ENCODE measurements around the gene CFAP54. TPM values are rescaled to one million over a fixed set of nuclear protein-coding genes. Genes with fewer than 3 reads are reported as not detected.

CFAP54 gene
- polyA plus RNA-seq, 4 donors, result 0.10 to 0.31 TPM; not detected in 2

DNA sequence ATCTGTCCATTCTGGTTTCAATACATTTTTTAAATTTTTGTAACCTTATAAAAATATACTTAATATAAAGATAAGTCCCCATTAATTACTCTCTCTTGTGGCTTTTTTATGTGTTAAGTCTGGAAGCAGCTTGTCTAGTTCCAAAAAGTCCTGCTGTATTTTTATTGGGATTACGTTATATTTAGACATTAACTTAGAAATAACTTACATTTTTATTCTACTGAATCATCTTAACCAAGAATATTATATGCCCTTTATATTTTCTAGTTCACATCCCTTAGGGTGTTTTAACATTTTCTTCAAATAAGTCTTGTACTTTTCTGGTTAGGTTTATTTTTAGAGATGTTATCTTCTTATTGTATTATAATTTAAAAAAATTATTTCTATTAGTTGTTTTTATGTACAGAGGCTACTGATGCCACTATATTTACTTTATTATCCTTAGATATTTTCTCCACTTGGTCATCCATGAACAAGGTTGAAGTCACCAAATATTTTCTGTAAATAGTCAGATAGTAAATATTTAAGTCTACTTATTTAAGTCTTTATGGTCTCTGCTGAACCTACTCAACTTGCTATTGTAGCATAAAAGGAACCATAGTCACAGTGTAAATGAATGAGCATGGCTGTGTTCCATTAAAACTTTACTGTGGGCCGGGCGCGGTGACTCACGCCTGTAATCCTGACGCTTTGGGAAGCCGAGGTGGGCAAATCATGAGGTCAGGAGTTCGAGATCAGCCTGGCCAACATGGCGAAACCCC is 285.3 kb downstream of the CFAP54 start:
- no peak for FAIRE-seq
- no peaks in the 10 kb centered on the region for H3K9me3 ChIP-seq (ENCODE audit: control insufficient read depth in 2 of 2, insufficient read depth in 1 of 2, low read depth in 1 of 2, low read length in 1 of 2)
- no peak for DNase-seq
- H3K4me3 ChIP-seq (ENCODE audit: low read depth in 1 of 3, low read length in 3 of 3), result no peak overlapping the region
- H3K27ac ChIP-seq (ENCODE audit: low read depth in 1 of 3, low read length in 2 of 3), result no peak overlapping the region
- H3K27me3 ChIP-seq (ENCODE audit: control insufficient read depth in 3 of 3, insufficient read depth in 3 of 3, low read length in 3 of 3), result no peaks in the 10 kb centered on the region
- WGBS, 3 donors, result 85 to 93% (median 91%) methylated on average over 9 of the region's 9 CpGs
- no peaks in the 10 kb centered on the region for H3K4me1 ChIP-seq (ENCODE audit: control insufficient read depth in 3 of 3, insufficient read depth in 2 of 3, low read depth in 1 of 3, low read length in 2 of 3)
- no peaks in the 10 kb centered on the region for H3K36me3 ChIP-seq (ENCODE audit: control insufficient read depth in 3 of 3, insufficient read depth in 2 of 3, low read depth in 1 of 3, low read length in 3 of 3)

DNA sequence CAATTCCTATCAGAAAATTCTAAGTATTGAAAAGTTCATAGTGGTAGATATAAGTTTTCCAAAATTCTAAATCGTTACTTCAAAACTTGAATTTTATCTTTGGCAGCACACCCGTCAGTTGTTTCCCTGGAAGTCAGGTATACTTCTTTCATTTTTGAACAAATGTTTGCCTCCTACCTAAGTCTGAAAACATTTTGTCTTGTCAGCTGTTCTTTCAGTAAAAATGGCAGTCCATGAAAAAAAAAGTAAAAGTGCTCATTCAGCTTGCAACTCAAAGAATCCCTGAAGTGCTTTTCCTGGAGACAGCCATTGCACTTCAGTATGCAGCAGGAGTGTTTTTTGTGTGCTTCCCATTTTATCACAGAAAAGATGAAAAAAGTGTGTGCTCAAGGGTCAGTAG is 287.5 kb downstream of the CFAP54 start:
- Histone ChIP-seq H3K36me3 (ENCODE audit: control insufficient read depth in 3 of 3, insufficient read depth in 2 of 3, low read depth in 1 of 3, low read length in 3 of 3) (no peaks in the 10 kb centered on the region), H3K27ac (ENCODE audit: low read depth in 1 of 3, low read length in 2 of 3) (no peak overlapping the region), H3K4me1 (ENCODE audit: control insufficient read depth in 3 of 3, insufficient read depth in 2 of 3, low read depth in 1 of 3, low read length in 2 of 3) (no peaks in the 10 kb centered on the region), H3K4me3 (ENCODE audit: low read depth in 1 of 3, low read length in 3 of 3) (no peak overlapping the region), H3K27me3 (ENCODE audit: control insufficient read depth in 3 of 3, insufficient read depth in 3 of 3, low read length in 3 of 3) (no peaks in the 10 kb centered on the region), H3K9me3 (ENCODE audit: control insufficient read depth in 2 of 2, insufficient read depth in 1 of 2, low read depth in 1 of 2, low read length in 1 of 2) (no peaks in the 10 kb centered on the region)
- DNase-seq (no peak), FAIRE-seq (no peak)
- 78 to 87% (median 78%) methylated on average over 2 of the region's 2 CpGs for WGBS, 3 donors

DNA sequence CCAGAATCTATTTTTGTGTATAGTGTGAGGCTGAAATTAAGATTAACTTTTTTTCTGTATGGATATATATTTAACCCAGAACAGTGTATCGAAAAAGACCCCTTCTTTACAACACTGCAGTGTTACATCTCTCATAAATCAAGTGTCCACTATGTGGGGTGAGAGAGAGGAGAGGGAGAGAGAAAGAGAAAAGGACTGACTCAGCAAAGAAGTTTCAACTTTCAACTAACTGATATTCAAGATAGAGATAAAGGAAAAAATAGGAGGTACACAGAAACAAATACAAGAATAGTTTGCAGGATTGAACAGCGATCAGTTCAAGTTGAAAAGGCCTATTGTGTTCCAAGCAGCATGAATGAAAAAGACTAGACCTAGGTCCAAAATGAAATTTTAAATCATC is 291.0 kb downstream of the CFAP54 start:
- Histone ChIP-seq H3K36me3 (ENCODE audit: control insufficient read depth in 3 of 3, insufficient read depth in 2 of 3, low read depth in 1 of 3, low read length in 3 of 3) (no peaks in the 10 kb centered on the region), H3K4me1 (ENCODE audit: control insufficient read depth in 3 of 3, insufficient read depth in 2 of 3, low read depth in 1 of 3, low read length in 2 of 3) (no peaks in the 10 kb centered on the region), H3K27me3 (ENCODE audit: control insufficient read depth in 3 of 3, insufficient read depth in 3 of 3, low read length in 3 of 3) (no peaks in the 10 kb centered on the region), H3K9me3 (ENCODE audit: control insufficient read depth in 2 of 2, insufficient read depth in 1 of 2, low read depth in 1 of 2, low read length in 1 of 2) (no peaks in the 10 kb centered on the region), H3K27ac (ENCODE audit: low read depth in 1 of 3, low read length in 2 of 3) (no peak overlapping the region), H3K4me3 (ENCODE audit: low read depth in 1 of 3, low read length in 3 of 3) (no peak overlapping the region)
- WGBS, 3 donors, result 71 to 81% (median 73%) methylated on average over 2 of the region's 2 CpGs
- DNase-seq (no peak), FAIRE-seq (no peak)

DNA sequence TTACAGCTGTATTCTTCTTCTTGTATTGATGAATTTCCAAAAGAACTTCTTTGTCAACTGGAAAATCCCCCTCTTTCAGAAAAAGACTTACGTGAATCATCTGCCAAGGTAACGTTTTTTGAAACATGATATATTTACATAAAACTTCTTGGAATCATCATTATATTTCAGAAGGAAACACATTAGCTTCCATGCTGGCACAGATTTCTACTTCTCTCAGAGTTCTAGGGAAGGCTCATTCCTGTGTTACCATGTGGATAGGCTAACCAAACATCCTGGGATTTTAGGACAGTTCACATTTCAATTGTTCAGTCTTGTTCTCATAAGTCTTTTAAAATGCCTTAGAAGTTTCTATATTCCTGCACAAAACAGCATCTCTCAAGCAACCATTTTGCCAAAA is 297.4 kb downstream of the CFAP54 start:
- DNase-seq, result no peak
- no peaks in the 10 kb centered on the region for H3K36me3 ChIP-seq (ENCODE audit: control insufficient read depth in 3 of 3, insufficient read depth in 2 of 3, low read depth in 1 of 3, low read length in 3 of 3)
- no peak for FAIRE-seq
- no peaks in the 10 kb centered on the region for H3K4me1 ChIP-seq (ENCODE audit: control insufficient read depth in 3 of 3, insufficient read depth in 2 of 3, low read depth in 1 of 3, low read length in 2 of 3)
- 50 to 66% (median 58%) methylated on average over 2 of the region's 2 CpGs for WGBS, 3 donors
- no peak overlapping the region for H3K27ac ChIP-seq (ENCODE audit: low read depth in 1 of 3, low read length in 2 of 3)
- H3K4me3 ChIP-seq (ENCODE audit: low read depth in 1 of 3, low read length in 3 of 3), result no peak overlapping the region
- H3K9me3 ChIP-seq (ENCODE audit: control insufficient read depth in 2 of 2, insufficient read depth in 1 of 2, low read depth in 1 of 2, low read length in 1 of 2), result no peaks in the 10 kb centered on the region
- H3K27me3 ChIP-seq (ENCODE audit: control insufficient read depth in 3 of 3, insufficient read depth in 3 of 3, low read length in 3 of 3), result no peaks in the 10 kb centered on the region

DNA sequence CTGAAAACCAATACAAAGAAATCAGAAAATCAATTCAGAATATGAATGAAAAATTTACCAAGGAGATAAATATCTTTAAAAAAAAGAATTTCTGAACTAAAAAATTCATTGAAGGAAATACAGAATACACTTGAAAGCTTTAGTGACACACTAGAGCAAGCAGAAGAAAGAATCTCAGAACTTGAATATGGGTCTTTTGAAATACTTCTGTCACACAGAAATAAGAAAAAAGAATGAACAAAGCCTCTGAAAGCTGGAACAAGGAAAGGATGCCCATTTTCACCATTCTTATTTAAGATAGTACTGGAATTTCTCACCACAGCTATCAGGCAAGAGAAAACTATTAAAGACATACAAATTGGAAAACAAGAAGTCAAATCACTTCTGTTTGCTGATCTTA is 314.6 kb downstream of the CFAP54 start:
- FAIRE-seq, result no peak

DNA sequence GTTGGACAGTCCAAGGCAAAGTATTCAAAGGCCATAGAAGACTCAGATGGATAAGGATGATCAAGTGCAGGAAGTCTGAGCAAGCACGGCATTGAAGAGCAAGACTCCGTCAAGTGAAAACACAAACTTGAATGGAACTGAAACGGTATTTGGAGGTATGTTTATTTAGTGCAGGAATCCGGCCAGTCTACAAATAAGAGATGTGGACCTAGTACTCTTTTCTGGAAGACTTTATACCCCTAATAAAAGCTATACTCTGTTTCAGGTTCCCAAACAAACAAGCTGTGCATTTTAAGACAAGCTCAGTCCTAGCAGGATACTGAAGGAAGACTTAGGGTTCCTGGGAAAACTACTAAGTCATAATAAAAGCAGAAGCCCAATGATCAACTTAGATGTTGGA is 316.9 kb downstream of the CFAP54 start:
- no peak for FAIRE-seq
- 51 to 74% (median 58%) methylated on average over 4 of the region's 4 CpGs for WGBS, 3 donors

More for the DNA sequence above, 314.6 kb downstream of the CFAP54 start:
- Histone ChIP-seq H3K27ac (ENCODE audit: low read depth in 1 of 3, low read length in 2 of 3) (no peak overlapping the region), H3K36me3 (ENCODE audit: control insufficient read depth in 3 of 3, insufficient read depth in 2 of 3, low read depth in 1 of 3, low read length in 3 of 3) (no peaks in the 10 kb centered on the region), H3K4me3 (ENCODE audit: low read depth in 1 of 3, low read length in 3 of 3) (no peak overlapping the region), H3K27me3 (ENCODE audit: control insufficient read depth in 3 of 3, insufficient read depth in 3 of 3, low read length in 3 of 3) (no peaks in the 10 kb centered on the region), H3K4me1 (ENCODE audit: control insufficient read depth in 3 of 3, insufficient read depth in 2 of 3, low read depth in 1 of 3, low read length in 2 of 3) (no peaks in the 10 kb centered on the region), H3K9me3 (ENCODE audit: control insufficient read depth in 2 of 2, insufficient read depth in 1 of 2, low read depth in 1 of 2, low read length in 1 of 2) (peaks cover 0 to 14% of the 10 kb centered on the region in 2 donors)
- no peak for DNase-seq

DNA sequence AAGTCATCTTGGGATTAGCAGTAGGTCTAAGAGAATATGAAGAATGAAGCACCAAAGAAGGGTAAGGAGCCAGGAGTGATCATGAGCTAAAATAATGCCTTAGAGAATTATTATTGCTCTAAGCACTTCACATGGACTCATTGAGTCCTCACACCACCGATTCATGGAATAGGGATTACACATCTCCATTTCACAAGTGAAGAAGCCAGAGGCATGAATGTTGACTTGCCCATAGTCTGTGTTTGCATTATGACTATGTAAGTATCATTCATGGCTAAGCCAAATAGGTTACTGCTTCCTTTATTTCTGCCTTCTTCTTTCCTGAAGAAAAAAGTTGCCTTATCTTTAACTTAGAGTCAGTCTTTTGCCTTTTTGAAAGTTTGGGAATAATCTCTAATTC is 318.4 kb downstream of the CFAP54 start:
- no peak for FAIRE-seq
- peaks cover 0 to 3% of the 10 kb centered on the region in 2 donors for H3K9me3 ChIP-seq (ENCODE audit: control insufficient read depth in 2 of 2, insufficient read depth in 1 of 2, low read depth in 1 of 2, low read length in 1 of 2)
- H3K27ac ChIP-seq (ENCODE audit: low read depth in 1 of 3, low read length in 2 of 3), result no peak overlapping the region
- no peaks in the 10 kb centered on the region for H3K4me1 ChIP-seq (ENCODE audit: control insufficient read depth in 3 of 3, insufficient read depth in 2 of 3, low read depth in 1 of 3, low read length in 2 of 3)
- 59 to 71% (median 65%) methylated on average over 1 of the region's 1 CpG for WGBS, 3 donors
- peaks cover 0 to 2% (median 0%) of the 10 kb centered on the region in 3 donors for H3K27me3 ChIP-seq (ENCODE audit: control insufficient read depth in 3 of 3, insufficient read depth in 3 of 3, low read length in 3 of 3)
- no peak overlapping the region for H3K4me3 ChIP-seq (ENCODE audit: low read depth in 1 of 3, low read length in 3 of 3)
- no peaks in the 10 kb centered on the region for H3K36me3 ChIP-seq (ENCODE audit: control insufficient read depth in 3 of 3, insufficient read depth in 2 of 3, low read depth in 1 of 3, low read length in 3 of 3)
- no peak for DNase-seq

More for the DNA sequence above, 316.9 kb downstream of the CFAP54 start:
- Histone ChIP-seq H3K36me3 (ENCODE audit: control insufficient read depth in 3 of 3, insufficient read depth in 2 of 3, low read depth in 1 of 3, low read length in 3 of 3) (no peaks in the 10 kb centered on the region), H3K4me1 (ENCODE audit: control insufficient read depth in 3 of 3, insufficient read depth in 2 of 3, low read depth in 1 of 3, low read length in 2 of 3) (no peaks in the 10 kb centered on the region), H3K9me3 (ENCODE audit: control insufficient read depth in 2 of 2, insufficient read depth in 1 of 2, low read depth in 1 of 2, low read length in 1 of 2) (peaks cover 0 to 14% of the 10 kb centered on the region in 2 donors), H3K27ac (ENCODE audit: low read depth in 1 of 3, low read length in 2 of 3) (no peak overlapping the region), H3K27me3 (ENCODE audit: control insufficient read depth in 3 of 3, insufficient read depth in 3 of 3, low read length in 3 of 3) (peaks cover 0 to 2% (median 0%) of the 10 kb centered on the region in 3 donors), H3K4me3 (ENCODE audit: low read depth in 1 of 3, low read length in 3 of 3) (no peak overlapping the region)
- DNase-seq, result no peak

DNA sequence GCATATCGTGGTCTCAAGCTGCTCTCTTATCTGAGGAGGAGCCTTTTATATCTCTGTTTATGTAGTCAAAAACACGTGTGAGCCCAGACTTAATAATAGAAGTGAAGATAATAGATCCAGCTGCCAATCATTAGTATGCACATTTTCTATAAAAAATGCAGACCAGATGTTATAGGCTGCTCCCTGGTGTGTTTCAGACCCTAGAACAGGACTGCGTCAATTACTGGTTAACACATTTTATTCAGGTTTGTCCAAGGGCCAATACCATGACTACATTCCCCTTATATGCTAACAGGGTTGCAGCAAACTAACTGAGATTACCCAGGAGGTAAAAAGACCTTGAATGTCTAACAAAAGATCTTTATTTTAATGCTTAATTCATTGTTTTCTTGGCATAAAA is 319.2 kb downstream of the CFAP54 start:
- DNase-seq, result no peak

DNA sequence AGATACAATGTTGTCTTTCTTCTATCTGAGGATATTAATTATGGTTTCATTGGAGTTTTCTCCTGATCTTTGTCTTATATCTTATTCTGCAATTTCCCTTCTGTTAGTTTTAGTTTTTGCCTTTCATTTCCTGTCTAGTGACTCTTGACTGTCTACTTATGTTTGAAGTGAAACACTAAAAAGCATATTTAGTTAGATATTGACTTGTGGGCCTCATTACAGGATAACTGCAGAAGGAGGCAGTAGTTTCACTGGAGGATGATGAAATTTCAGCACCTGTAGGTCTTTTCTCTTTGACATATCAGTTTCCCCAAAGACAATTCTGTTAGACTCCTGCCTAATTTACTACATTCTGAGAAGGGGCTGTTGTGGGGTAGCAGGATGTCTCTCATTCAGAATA is 320.1 kb downstream of the CFAP54 start:
- Histone ChIP-seq H3K9me3 (ENCODE audit: control insufficient read depth in 2 of 2, insufficient read depth in 1 of 2, low read depth in 1 of 2, low read length in 1 of 2) (no peaks in the 10 kb centered on the region), H3K27ac (ENCODE audit: low read depth in 1 of 3, low read length in 2 of 3) (no peak overlapping the region), H3K36me3 (ENCODE audit: control insufficient read depth in 3 of 3, insufficient read depth in 2 of 3, low read depth in 1 of 3, low read length in 3 of 3) (no peaks in the 10 kb centered on the region), H3K4me3 (ENCODE audit: low read depth in 1 of 3, low read length in 3 of 3) (no peak overlapping the region), H3K4me1 (ENCODE audit: control insufficient read depth in 3 of 3, insufficient read depth in 2 of 3, low read depth in 1 of 3, low read length in 2 of 3) (no peaks in the 10 kb centered on the region), H3K27me3 (ENCODE audit: control insufficient read depth in 3 of 3, insufficient read depth in 3 of 3, low read length in 3 of 3) (peaks cover 0 to 2% (median 0%) of the 10 kb centered on the region in 3 donors)
- DNase-seq (no peak), FAIRE-seq (no peak)

More for the DNA sequence above, 319.2 kb downstream of the CFAP54 start:
- no peaks in the 10 kb centered on the region for H3K4me1 ChIP-seq (ENCODE audit: control insufficient read depth in 3 of 3, insufficient read depth in 2 of 3, low read depth in 1 of 3, low read length in 2 of 3)
- no peaks in the 10 kb centered on the region for H3K36me3 ChIP-seq (ENCODE audit: control insufficient read depth in 3 of 3, insufficient read depth in 2 of 3, low read depth in 1 of 3, low read length in 3 of 3)
- FAIRE-seq, result no peak
- H3K27ac ChIP-seq (ENCODE audit: low read depth in 1 of 3, low read length in 2 of 3), result no peak overlapping the region
- 55 to 58% (median 58%) methylated on average over 3 of the region's 3 CpGs for WGBS, 3 donors
- H3K4me3 ChIP-seq (ENCODE audit: low read depth in 1 of 3, low read length in 3 of 3), result no peak overlapping the region
- H3K27me3 ChIP-seq (ENCODE audit: control insufficient read depth in 3 of 3, insufficient read depth in 3 of 3, low read length in 3 of 3), result peaks cover 0 to 2% (median 0%) of the 10 kb centered on the region in 3 donors
- H3K9me3 ChIP-seq (ENCODE audit: control insufficient read depth in 2 of 2, insufficient read depth in 1 of 2, low read depth in 1 of 2, low read length in 1 of 2), result no peaks in the 10 kb centered on the region

Data from small intestine (tissue), 7 donors.